Breast epithelium (tissue), 4 donors: Measurements from ENCODE around the gene NRIP1. TPM values are rescaled to one million over a fixed set of nuclear protein-coding genes. Genes with fewer than 3 reads are reported as not detected.

ENCODE experiments used
- DNase-seq, 2 donors: peaks; one replicate each; pipeline ENCODE4 v3.0.0-alpha.2; 2019; ENCODE audit warnings: low spot score in 2 of 2
- H3K27ac ChIP-seq, 2 donors: fragments of 200-600 bp; sonication (generic) in 1 of 2; one replicate each; pipeline ENCODE4 v1.5.1; 2016 to 2019; ENCODE audit warnings: mild to moderate bottlenecking in 1 of 2
- H3K27me3 ChIP-seq, 2 donors: fragments of 200-600 bp; sonication (generic) in 1 of 2; one replicate each; pipeline versions ENCODE4 v1.5.1 to v1.6.0; 2017 to 2019; ENCODE audit warnings: control low read depth in 1 of 2, mild to moderate bottlenecking in 1 of 2
- H3K36me3 ChIP-seq: fragments of 200-600 bp; one replicate; pipeline ENCODE4 v1.5.1; 2019
- H3K4me1 ChIP-seq, 2 donors: fragments of 200-600 bp; sonication (generic); one replicate each; pipeline ENCODE4 v1.5.1; 2016 to 2019; ENCODE audit warnings: control low read depth in 1 of 2
- H3K4me3 ChIP-seq, 3 donors: fragments of 200-600 bp; sonication (generic); 1 replicate in 2 of 3; 2 replicates in 1 of 3; pipeline ENCODE4 v1.5.1; 2016 to 2019; ENCODE audit warnings: mild to moderate bottlenecking in 3 of 3, moderate library complexity in 2 of 3
- H3K9me3 ChIP-seq, 2 donors: fragments of 200-600 bp; sonication (generic) in 1 of 2; one replicate each; pipeline ENCODE4 v1.5.1; 2016 to 2019; ENCODE audit warnings: control low read depth in 1 of 2
- CTCF ChIP-seq, 3 donors: fragments of 450-650 bp; IDR thresholded peaks; one replicate each; pipeline ENCODE4 v1.5.1; 2016 to 2017; ENCODE audit warnings: antibody characterized with exemption in 3 of 3, mild to moderate bottlenecking in 3 of 3, moderate library complexity in 3 of 3
- POLR2A ChIP-seq: fragments of 450-650 bp; IDR thresholded peaks from one replicate; pipeline ENCODE4 v1.6.1; 2016; ENCODE audit warnings: antibody characterized with exemption, mild to moderate bottlenecking, moderate library complexity
- POLR2AphosphoS5 ChIP-seq, 3 donors: sonication (generic); formaldehyde crosslinking; IDR thresholded peaks; one replicate each; pipeline ENCODE4 v1.6.1; 2017; ENCODE audit warnings: antibody characterized with exemption in 3 of 3
- intact Hi-C: fragments of 100-400 bp; cut with DNase I; formaldehyde crosslinking; loops from one replicate; pipeline ENCODE4 v1.15.1; 2023; ENCODE audit warnings: low total_unique reads
- total RNA-seq, 3 donors: library from RNA; depleted of rRNA; stranded (reverse); fragments of >200 nt; gene quantifications; one replicate each; pipeline ENCODE4 v1.1.0, GENCODE V29; 2016

NRIP1 gene
- total RNA-seq, 3 donors from 2014 or later: 82.0 to 121 (median 105) TPM

DNA sequence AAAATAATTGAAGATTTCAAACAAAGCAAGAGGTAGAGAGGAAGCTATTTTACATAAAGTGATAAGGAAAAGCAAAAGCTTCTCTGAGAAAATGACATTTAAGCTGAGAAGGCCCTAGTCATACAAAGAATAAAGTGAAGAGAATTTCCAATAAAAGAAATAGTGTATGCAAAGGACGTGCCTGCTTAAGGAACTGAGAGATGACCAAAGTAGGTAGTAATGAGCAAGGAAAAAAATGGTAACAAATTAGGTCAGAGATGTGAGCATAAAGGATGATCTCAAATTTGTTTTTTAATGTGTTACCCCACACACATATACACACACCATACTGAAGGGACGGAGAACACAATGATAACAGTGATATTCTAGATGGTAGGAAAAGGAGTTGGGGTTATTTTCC is 46.4 kb downstream of the NRIP1 start:
- H3K4me1 ChIP-seq: no peaks in the 10 kb centered on the region
- H3K9me3 ChIP-seq: no peaks in the 10 kb centered on the region
- H3K27me3 ChIP-seq: no peaks in the 10 kb centered on the region
- DNase-seq: no peak
- intact Hi-C loops: no loop called here
- H3K36me3 ChIP-seq: no peaks in the 10 kb centered on the region
- H3K4me3 ChIP-seq: no peak overlapping the region
- TF ChIP-seq POLR2AphosphoS5 (IDR thresholded peaks at IDR 0.05) (no peak), POLR2A (no peak), CTCF (IDR thresholded peaks at IDR 0.05) (no peak)
- no peak overlapping the region for H3K27ac ChIP-seq

DNA sequence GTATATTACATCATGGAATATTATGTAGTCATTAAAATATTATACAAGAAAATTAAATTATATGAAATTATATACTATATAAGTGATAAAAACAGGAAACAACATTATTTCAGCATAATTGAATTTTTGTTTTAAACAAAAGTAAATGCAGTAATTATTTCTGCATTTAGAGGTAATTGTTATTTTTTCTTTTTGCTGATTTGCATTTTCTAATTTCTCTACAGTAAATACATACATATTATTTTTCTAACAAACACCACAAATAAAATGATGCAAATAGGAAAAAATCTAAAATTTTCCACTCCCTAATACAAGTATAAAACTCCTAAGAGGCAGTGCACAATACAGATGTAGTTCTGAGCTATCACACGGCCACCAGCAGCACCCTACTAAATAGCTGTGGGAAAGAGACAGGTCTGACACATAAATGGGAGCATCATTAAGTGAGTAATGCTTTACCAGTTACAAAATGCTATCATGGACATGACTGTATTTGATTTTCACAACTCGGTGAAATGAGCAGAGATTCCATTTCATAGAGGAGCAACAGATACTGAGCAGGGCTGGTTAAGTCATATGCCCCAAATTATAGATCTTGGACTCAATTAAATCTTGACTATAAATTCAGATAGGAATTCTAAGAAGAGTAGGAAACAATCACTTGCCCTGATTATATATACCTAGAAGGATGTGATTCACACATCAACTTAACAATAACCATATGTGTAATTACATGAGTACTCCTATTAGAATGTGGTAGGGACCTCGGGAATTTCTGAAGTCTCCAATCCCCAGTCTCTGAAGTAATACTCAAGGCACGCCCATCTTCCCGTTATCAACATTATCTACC is 49.0 kb downstream of the NRIP1 start:
- Histone ChIP-seq H3K27me3 (no peaks in the 10 kb centered on the region), H3K27ac (no peak overlapping the region), H3K4me1 (no peaks in the 10 kb centered on the region), H3K36me3 (no peaks in the 10 kb centered on the region), H3K9me3 (no peaks in the 10 kb centered on the region), H3K4me3 (no peak overlapping the region)
- DNase-seq: no peak
- TF ChIP-seq POLR2AphosphoS5 (IDR thresholded peaks at IDR 0.05): no peak
- no peak for TF ChIP-seq CTCF (IDR thresholded peaks at IDR 0.05)
- no peak for TF ChIP-seq POLR2A
- intact Hi-C loops: no loop called here

- H3K9me3 ChIP-seq: no peaks in the 10 kb centered on the region
- no peaks in the 10 kb centered on the region for H3K4me1 ChIP-seq
- intact Hi-C loops: no loop called here
- H3K27me3 ChIP-seq: no peaks in the 10 kb centered on the region
- DNase-seq: no peak
- no peak for TF ChIP-seq POLR2AphosphoS5 (IDR thresholded peaks at IDR 0.05)
- TF ChIP-seq POLR2A: no peak
- no peak for TF ChIP-seq CTCF (IDR thresholded peaks at IDR 0.05)
- no peaks in the 10 kb centered on the region for H3K36me3 ChIP-seq
- no peak overlapping the region for H3K4me3 ChIP-seq
- H3K27ac ChIP-seq: no peak overlapping the region
Observed at GRCh38 chr21:15014221-15014620, 50.6 kb downstream of the NRIP1 start.

DNA sequence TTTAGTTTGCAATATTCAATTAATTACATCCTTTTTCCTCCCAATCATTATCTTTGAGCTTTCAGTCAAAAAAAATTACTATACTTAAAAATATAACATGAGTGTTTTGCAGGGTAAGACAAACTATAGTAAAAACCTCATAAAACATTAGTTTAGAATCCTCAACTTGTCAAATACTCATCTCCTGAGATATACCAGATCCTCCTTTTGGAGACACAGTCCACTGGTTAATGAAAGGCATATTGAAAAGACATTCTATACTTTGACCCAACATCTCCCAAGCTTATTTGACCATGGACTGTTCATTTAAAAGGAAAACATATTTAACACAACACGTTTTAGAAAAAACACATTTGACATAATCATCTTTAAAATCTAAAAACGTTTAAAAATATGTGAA is 52.8 kb downstream of the NRIP1 start:
- no peak for DNase-seq
- intact Hi-C loops: no loop called here
- H3K36me3 ChIP-seq: no peaks in the 10 kb centered on the region
- no peak overlapping the region for H3K4me3 ChIP-seq
- H3K9me3 ChIP-seq: no peaks in the 10 kb centered on the region
- no peaks in the 10 kb centered on the region for H3K4me1 ChIP-seq
- H3K27me3 ChIP-seq: no peaks in the 10 kb centered on the region
- H3K27ac ChIP-seq: no peak overlapping the region
- TF ChIP-seq POLR2AphosphoS5 (IDR thresholded peaks at IDR 0.05) (no peak), POLR2A (no peak), CTCF (IDR thresholded peaks at IDR 0.05) (no peak)

DNA sequence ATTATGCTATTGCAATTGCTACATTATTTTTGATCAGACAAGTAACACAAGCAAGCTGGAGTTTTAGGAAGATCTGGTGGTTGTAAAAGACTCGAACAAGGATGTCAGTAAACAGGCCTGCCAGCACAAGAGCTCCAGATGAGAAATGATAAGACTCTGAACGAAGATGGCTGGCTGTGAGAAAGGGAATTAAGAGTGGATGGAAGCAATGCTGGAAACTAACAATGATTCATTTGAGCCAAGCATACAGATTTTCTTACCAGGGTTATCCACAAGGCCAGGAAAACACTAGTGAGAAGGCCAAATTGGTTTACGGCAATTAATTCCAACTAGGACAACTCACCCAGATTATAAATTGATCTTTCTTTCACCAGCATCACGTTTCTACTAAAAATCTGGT is 54.2 kb downstream of the NRIP1 start:
- Histone ChIP-seq H3K27ac (no peak overlapping the region), H3K36me3 (no peaks in the 10 kb centered on the region), H3K9me3 (no peaks in the 10 kb centered on the region), H3K4me1 (no peaks in the 10 kb centered on the region), H3K4me3 (no peak overlapping the region), H3K27me3 (no peaks in the 10 kb centered on the region)
- no peak for DNase-seq
- TF ChIP-seq POLR2A (no peak), CTCF (IDR thresholded peaks at IDR 0.05) (no peak), POLR2AphosphoS5 (IDR thresholded peaks at IDR 0.05) (no peak)
- intact Hi-C loops: no loop called here
